Tibial nerve (tissue), 4 donors: ENCODE measurements around the gene EIF3B.

ENCODE experiments used
- EP300 ChIP-seq, 2 donors: sonication (generic); formaldehyde crosslinking; IDR thresholded peaks; one replicate each; pipeline ENCODE4 v1.6.1; 2017; ENCODE audit warnings: antibody characterized with exemption in 2 of 2, mild to moderate bottlenecking in 1 of 2
- TF ChIP-seq, protein P1 (sequence below), 5 experiments: fragments of 200-600 bp in 3 of 5; fragments of 450-650 bp in 2 of 5; sonication (generic) in 3 of 5; IDR thresholded peaks; one replicate each; pipeline ENCODE4 v1.5.1; 2016 to 2019; ENCODE audit warnings: antibody characterized with exemption in 5 of 5, mild to moderate bottlenecking in 3 of 5, moderate library complexity in 2 of 5

GRCh38 chr7:2362385-2363088 lies 7.9 kb downstream of the EIF3B start:
- TF ChIP-seq, protein P1, sequence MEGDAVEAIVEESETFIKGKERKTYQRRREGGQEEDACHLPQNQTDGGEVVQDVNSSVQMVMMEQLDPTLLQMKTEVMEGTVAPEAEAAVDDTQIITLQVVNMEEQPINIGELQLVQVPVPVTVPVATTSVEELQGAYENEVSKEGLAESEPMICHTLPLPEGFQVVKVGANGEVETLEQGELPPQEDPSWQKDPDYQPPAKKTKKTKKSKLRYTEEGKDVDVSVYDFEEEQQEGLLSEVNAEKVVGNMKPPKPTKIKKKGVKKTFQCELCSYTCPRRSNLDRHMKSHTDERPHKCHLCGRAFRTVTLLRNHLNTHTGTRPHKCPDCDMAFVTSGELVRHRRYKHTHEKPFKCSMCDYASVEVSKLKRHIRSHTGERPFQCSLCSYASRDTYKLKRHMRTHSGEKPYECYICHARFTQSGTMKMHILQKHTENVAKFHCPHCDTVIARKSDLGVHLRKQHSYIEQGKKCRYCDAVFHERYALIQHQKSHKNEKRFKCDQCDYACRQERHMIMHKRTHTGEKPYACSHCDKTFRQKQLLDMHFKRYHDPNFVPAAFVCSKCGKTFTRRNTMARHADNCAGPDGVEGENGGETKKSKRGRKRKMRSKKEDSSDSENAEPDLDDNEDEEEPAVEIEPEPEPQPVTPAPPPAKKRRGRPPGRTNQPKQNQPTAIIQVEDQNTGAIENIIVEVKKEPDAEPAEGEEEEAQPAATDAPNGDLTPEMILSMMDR (IDR thresholded peaks at IDR 0.05): no peak
- TF ChIP-seq EP300 (IDR thresholded peaks at IDR 0.05): no peak
